Measurements from ENCODE around the gene EIF2S1. TPM values are rescaled to one million over a fixed set of nuclear protein-coding genes. Genes with fewer than 3 reads are reported as not detected.

Gene EIF2S1
- total RNA-seq, 1 experiment from 2014 or later, result 192 TPM

DNA sequence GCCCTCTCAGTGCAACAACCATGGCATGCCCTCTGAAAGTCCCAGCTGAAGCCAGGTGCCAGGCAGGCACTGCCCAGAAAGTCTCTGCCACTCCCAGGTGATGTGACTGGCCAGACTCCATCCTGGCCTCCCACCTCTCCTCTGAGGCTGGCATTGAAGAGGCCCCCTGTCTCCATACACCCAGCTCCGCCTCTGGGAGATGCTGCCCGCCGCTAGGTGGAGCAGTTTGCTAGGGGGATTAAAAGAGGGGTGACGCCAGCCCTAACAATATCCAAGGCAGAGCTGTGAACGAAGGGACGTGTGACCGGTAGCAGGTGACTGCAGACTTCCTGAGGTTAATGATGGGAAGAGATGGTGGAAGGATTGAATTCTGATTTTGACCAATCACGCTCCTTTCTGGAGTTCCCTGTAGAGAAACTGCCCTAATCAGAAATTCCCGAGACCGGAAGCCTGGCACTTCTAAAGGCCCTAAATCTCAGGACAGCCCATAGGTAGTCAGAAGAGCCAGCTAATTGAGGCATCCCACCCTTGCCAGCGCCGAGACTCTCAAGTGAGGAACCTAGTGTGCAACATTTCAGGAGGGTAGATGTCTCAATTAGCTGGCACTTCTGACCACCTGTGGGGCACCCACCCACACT lies 60.1 kb downstream of the EIF2S1 start (continued):
- TF ChIP-seq, protein P1, sequence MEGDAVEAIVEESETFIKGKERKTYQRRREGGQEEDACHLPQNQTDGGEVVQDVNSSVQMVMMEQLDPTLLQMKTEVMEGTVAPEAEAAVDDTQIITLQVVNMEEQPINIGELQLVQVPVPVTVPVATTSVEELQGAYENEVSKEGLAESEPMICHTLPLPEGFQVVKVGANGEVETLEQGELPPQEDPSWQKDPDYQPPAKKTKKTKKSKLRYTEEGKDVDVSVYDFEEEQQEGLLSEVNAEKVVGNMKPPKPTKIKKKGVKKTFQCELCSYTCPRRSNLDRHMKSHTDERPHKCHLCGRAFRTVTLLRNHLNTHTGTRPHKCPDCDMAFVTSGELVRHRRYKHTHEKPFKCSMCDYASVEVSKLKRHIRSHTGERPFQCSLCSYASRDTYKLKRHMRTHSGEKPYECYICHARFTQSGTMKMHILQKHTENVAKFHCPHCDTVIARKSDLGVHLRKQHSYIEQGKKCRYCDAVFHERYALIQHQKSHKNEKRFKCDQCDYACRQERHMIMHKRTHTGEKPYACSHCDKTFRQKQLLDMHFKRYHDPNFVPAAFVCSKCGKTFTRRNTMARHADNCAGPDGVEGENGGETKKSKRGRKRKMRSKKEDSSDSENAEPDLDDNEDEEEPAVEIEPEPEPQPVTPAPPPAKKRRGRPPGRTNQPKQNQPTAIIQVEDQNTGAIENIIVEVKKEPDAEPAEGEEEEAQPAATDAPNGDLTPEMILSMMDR (IDR thresholded peaks at IDR 0.05 in 2 of 3, conservative IDR thresholded peaks at IDR 0.05 in 1 of 3; ENCODE audit: borderline replicate concordance in 1 of 3, insufficient read depth in 1 of 3, low read depth in 2 of 3, low read length in 2 of 3), result peak in 2 of 3 experiments; percentile 69 to 80; a peak in 4 of 6 replicates

DNA sequence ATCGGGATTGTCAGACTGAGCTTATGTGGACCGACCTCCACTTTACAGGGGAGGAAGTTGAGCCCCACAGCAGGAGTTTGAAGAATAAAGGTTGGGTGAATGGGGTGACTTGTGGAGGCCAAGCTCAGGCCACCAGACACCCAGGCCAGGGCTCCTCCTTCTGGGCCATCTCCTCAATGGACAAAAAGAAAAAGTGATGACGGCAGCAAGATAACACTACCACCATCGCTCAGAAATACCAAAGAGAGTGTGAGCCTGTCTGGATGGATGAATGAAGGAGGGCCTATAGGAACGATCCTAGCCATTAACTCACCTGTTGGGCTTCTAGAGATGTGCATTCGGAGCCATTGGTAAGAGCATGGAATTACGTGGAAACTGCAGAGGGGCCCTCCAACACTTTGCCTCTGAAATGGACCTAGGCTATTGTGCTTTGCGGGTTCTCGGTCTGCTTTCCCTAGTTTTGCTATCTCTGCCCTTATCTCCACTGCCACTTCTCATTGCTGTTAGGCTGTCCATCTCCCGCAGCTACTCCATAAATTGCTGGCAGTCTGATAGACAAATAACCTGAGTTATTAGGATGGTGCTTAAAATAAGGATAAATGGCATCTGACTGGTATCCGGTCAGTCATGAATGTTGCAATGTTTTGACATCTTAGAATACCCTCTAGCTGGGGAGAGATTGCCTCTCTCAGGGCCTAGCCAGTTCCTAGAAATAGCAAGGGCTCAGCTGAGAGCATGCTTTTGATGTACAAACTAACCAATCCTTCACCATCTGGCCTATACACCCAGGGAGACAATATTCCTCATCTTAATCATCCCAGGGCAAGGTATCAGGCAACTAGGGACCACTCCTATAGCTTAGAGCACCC lies 61.5 kb downstream of the EIF2S1 start:
- H3K36me3 ChIP-seq (ENCODE audit: control insufficient read depth in 1 of 2, insufficient read depth in 2 of 2, low read length in 2 of 2), result no peaks in the 10 kb centered on the region
- CTCF ChIA-PET, result interaction anchor here (1.2 kb wide), 1 partner anchor 283 kb away, joined by 3 read pairs; no protein-coding TSS in a partner anchor
- H3K4me2 ChIP-seq (ENCODE audit: low read length), result no peak overlapping the region
- RAD21 ChIA-PET (ENCODE audit: low non-redundant PET in 1 of 2, low total read pairs in 2 of 2, uncharacterized antibody in 2 of 2, unreplicated experiment in 2 of 2), result no interaction called here
- POLR2A ChIA-PET, result no interaction called here
- no peak overlapping the region for H3K27ac ChIP-seq (ENCODE audit: low read depth, low read length)
- H3K79me2 ChIP-seq (ENCODE audit: insufficient read depth, low read length), result no peaks in the 10 kb centered on the region
- no peaks in the 10 kb centered on the region for H3K9me2 ChIP-seq (ENCODE audit: insufficient read depth)
- no peak overlapping the region for H2AFZ ChIP-seq (ENCODE audit: low read depth, low read length, poor library complexity, severe bottlenecking)
- peaks cover 9 to 25% of the 10 kb centered on the region in 2 experiments for H3K4me1 ChIP-seq (ENCODE audit: control insufficient read depth in 1 of 2, insufficient read depth in 2 of 2, low read length in 2 of 2)
- H3K9me3 ChIP-seq (ENCODE audit: control insufficient read depth in 1 of 2, insufficient read depth in 1 of 2, low read depth in 1 of 2, low read length in 2 of 2), result no peaks in the 10 kb centered on the region
- H3K9ac ChIP-seq (ENCODE audit: low read length), result no peak overlapping the region
- BruUV-seq (replicated peaks), result no TSS peak
- intact Hi-C loops (cut with micrococcal nuclease), result no loop called here
- DNase-seq (ENCODE audit: low read depth, low spot score), result no peak
- no peaks in the 10 kb centered on the region for H3K27me3 ChIP-seq (ENCODE audit: insufficient read depth, low read length)
- no peaks in the 10 kb centered on the region for H4K20me1 ChIP-seq (ENCODE audit: insufficient read depth)
- TF ChIP-seq ELF1 (IDR thresholded peaks at IDR 0.05; ENCODE audit: borderline replicate concordance, low read depth), result no peak
- no peak for TF ChIP-seq SRF (IDR thresholded peaks at IDR 0.05; ENCODE audit: low read depth)
- TF ChIP-seq, protein P1 (IDR thresholded peaks at IDR 0.05 in 2 of 3, conservative IDR thresholded peaks at IDR 0.05 in 1 of 3; ENCODE audit: borderline replicate concordance in 1 of 3, insufficient read depth in 1 of 3, low read depth in 2 of 3, low read length in 2 of 3), result no peak
- TF ChIP-seq SIN3A (IDR thresholded peaks at IDR 0.05; ENCODE audit: low read depth), result no peak
- no peak for TF ChIP-seq EGR1 (IDR thresholded peaks at IDR 0.05; ENCODE audit: low read depth)
- no peak for TF ChIP-seq JUND (IDR thresholded peaks at IDR 0.05)
- ATAC-seq, result no peak
- no peak overlapping the region for H3K4me3 ChIP-seq (replicated peaks in 1 of 2; ENCODE audit: low read depth in 1 of 2, low read length in 2 of 2)

Measured in HCT116 (cell line).